ENCODE results near the gene WDR18. TPM values are rescaled to one million over a fixed set of nuclear protein-coding genes. Genes with fewer than 3 reads are reported as not detected.

Gene WDR18
- total RNA-seq, 1 donor from 2014 or later: 29.2 TPM

GRCh38 chr19:939439-939838, 44.7 kb upstream of the WDR18 start:
- Histone ChIP-seq H3K9me3 (no peaks in the 10 kb centered on the region), H3K4me3 (no peak overlapping the region), H3K36me3 (peaks cover 4% of the 10 kb centered on the region), H3K27me3 (ENCODE audit: low read depth) (no peaks in the 10 kb centered on the region), H3K4me1 (peaks cover 42% of the 10 kb centered on the region), H3K27ac (no peak overlapping the region)
- no peak for ATAC-seq
- DNase-seq: no peak
- TF ChIP-seq, protein P1, sequence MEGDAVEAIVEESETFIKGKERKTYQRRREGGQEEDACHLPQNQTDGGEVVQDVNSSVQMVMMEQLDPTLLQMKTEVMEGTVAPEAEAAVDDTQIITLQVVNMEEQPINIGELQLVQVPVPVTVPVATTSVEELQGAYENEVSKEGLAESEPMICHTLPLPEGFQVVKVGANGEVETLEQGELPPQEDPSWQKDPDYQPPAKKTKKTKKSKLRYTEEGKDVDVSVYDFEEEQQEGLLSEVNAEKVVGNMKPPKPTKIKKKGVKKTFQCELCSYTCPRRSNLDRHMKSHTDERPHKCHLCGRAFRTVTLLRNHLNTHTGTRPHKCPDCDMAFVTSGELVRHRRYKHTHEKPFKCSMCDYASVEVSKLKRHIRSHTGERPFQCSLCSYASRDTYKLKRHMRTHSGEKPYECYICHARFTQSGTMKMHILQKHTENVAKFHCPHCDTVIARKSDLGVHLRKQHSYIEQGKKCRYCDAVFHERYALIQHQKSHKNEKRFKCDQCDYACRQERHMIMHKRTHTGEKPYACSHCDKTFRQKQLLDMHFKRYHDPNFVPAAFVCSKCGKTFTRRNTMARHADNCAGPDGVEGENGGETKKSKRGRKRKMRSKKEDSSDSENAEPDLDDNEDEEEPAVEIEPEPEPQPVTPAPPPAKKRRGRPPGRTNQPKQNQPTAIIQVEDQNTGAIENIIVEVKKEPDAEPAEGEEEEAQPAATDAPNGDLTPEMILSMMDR (IDR thresholded peaks at IDR 0.05): no peak
- intact Hi-C loops (cut with DNase I): no loop called here

GRCh38 chr19:939922-940321, 44.2 kb upstream of the WDR18 start:
- H3K27me3 ChIP-seq (ENCODE audit: low read depth): no peaks in the 10 kb centered on the region
- ATAC-seq (no peak), DNase-seq (no peak)
- H3K4me3 ChIP-seq: no peak overlapping the region
- H3K9me3 ChIP-seq: no peaks in the 10 kb centered on the region
- H3K36me3 ChIP-seq: peaks cover 4% of the 10 kb centered on the region
- H3K4me1 ChIP-seq: peaks cover 37% of the 10 kb centered on the region
- intact Hi-C loops (cut with DNase I): no loop called here
- TF ChIP-seq, protein P1 (IDR thresholded peaks at IDR 0.05): no peak
- H3K27ac ChIP-seq: peak overlapping the region; percentile 81

DNA sequence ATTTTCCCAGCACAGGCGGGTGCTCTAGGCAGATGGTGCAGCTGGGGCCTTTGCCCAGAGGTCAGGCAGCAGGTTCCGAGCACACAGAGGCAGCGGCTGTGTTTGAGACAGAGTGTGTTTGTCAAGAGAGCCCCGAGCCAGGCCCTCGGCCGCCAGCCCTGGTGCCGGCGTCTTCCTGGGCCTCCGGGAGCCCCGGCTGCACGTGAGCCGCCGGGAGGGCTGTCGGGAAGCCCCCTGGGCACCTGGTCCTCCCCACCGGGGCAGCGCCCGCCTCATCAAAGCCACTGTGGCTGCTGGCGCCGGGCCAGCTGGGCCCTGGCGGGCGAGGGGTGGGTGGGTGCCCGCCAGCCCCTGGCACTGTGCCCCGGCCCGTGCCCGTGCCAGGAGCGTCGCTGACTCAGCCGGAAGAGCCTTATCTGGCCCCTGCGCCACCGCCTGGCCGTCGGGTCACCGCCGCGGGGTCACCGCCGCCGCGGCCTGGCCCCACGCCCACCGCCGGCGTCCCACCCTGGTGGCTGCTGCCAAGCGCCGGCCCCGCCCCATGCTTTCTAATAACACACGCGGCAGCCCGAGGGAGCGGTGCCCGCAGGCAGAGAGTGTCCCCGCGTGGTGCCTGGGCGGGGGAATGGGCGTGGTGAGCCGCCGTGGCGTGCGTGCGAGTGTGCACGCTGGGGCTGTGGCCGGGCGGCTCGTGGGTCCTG, 43.4 kb upstream of the WDR18 start:
- ATAC-seq (peak; percentile 92), DNase-seq (peak; percentile 89)
- Histone ChIP-seq H3K9me3 (no peaks in the 10 kb centered on the region), H3K27ac (peak overlapping the region; percentile 81), H3K4me1 (peaks cover 29% of the 10 kb centered on the region), H3K27me3 (ENCODE audit: low read depth) (no peaks in the 10 kb centered on the region), H3K36me3 (peaks cover 4% of the 10 kb centered on the region), H3K4me3 (peak overlapping the region; percentile 51)
- TF ChIP-seq, protein P1 (IDR thresholded peaks at IDR 0.05): peak; percentile 25
- intact Hi-C loops (cut with DNase I): no loop called here

DNA sequence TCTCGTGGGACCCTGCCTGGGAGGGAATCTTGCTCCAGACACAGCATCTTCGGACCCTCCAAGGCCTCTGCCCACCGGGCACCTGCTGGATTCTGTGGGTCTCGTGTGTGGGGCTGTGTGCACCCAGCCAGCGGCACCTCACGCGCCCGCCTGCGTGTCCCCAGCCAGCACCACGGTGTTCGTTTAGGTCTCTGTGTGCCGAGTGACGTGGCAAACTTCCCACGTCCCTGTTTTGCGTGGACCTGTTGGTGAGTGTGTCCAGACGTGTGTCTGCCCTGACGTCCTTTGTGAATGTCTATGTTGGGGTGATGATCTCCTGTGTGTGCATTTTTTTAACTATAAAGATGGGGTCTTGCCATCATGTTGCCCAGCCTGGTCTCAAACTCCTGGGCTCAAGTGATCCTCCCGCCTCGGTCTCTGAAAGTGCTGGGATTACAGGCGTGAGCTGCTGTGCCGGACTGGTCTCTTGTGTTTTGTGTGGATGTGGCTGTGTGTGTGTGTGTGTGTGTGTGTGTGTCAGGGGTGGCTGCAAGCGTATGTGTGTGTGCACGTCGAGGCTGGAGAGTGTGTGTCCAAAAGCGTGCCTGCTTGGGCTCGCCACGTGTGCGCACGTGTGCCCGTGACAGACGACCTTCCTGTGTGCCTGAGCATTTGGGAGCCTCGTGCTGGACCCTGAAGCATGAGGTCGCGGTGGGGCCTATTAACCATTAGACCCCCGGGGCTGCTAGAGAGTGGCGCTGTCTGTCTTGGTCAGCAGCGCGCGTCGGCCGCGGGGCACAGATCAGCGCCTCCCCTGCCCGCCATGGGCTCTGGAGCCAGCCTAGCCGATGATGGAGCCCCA, 42.6 kb upstream of the WDR18 start:
- DNase-seq: no peak

GRCh38 chr19:942133-942645, 42.0 kb upstream of the WDR18 start:
- TF ChIP-seq, protein P1 (IDR thresholded peaks at IDR 0.05): no peak
- peaks cover 27% of the 10 kb centered on the region for H3K4me1 ChIP-seq

More for the DNA sequence above, 42.6 kb upstream of the WDR18 start:
- H3K36me3 ChIP-seq: peaks cover 4% of the 10 kb centered on the region
- no peak for ATAC-seq
- TF ChIP-seq, protein P1 (IDR thresholded peaks at IDR 0.05): no peak
- no peaks in the 10 kb centered on the region for H3K27me3 ChIP-seq (ENCODE audit: low read depth)
- intact Hi-C loops (cut with DNase I): no loop called here
- H3K4me3 ChIP-seq: peak overlapping the region; percentile 51
- no peaks in the 10 kb centered on the region for H3K9me3 ChIP-seq
- H3K4me1 ChIP-seq: peaks cover 27% of the 10 kb centered on the region
- peak overlapping the region; percentile 81 for H3K27ac ChIP-seq

More at GRCh38 chr19:942133-942645, 42.0 kb upstream of the WDR18 start:
- H3K4me3 ChIP-seq: no peak overlapping the region
- H3K27ac ChIP-seq: no peak overlapping the region
- H3K27me3 ChIP-seq (ENCODE audit: low read depth): no peaks in the 10 kb centered on the region
- H3K36me3 ChIP-seq: peaks cover 4% of the 10 kb centered on the region
- no peak for ATAC-seq
- intact Hi-C loops (cut with DNase I): no loop called here
- DNase-seq: no peak
- H3K9me3 ChIP-seq: no peaks in the 10 kb centered on the region

Measured in lower lobe of right lung (tissue), 2 donors.